Thoracic aorta (tissue), 2 donors: Measurements from ENCODE around the gene SLC9A3. TPM values are rescaled to one million over a fixed set of nuclear protein-coding genes. Genes with fewer than 3 reads are reported as not detected.
A peak's percentile ranks its signal among the peaks of the same experiment; 100 is the strongest.

Source experiments
- ATAC-seq: fragments of 150-250 bp; one replicate; pipeline ENCODE4 v1.8.0; 2017; ENCODE audit warnings: low read depth; ENCODE audit not compliant: insufficient number of reproducible peaks, low FRiP score
- DNase-seq: peaks from one replicate; pipeline ENCODE4 v3.0.0-alpha.2; 2020; ENCODE audit warnings: low spot score
- H3K27ac ChIP-seq, 2 donors: fragments of 200-600 bp; sonication (generic); 1 replicate in 1 of 2; 2 replicates in 1 of 2; pipeline ENCODE4 v1.5.1; 2016; ENCODE audit warnings: mild to moderate bottlenecking in 2 of 2, moderate library complexity in 2 of 2
- H3K27me3 ChIP-seq: fragments of 200-600 bp; sonication (generic); replicated peaks from 2 replicates; pipeline ENCODE4 v1.6.0; 2016; ENCODE audit warnings: mild to moderate bottlenecking; ENCODE audit not compliant: insufficient read depth
- H3K36me3 ChIP-seq: fragments of 200-600 bp; sonication (generic); one replicate; pipeline ENCODE4 v1.5.1; 2016
- H3K4me1 ChIP-seq, 2 donors: fragments of 200-600 bp; sonication (generic); 1 replicate in 1 of 2; 2 replicates in 1 of 2; pipeline versions ENCODE4 v1.5.1 to v1.6.0; 2016; ENCODE audit warnings: low read depth in 2 of 2, mild to moderate bottlenecking in 1 of 2; ENCODE audit not compliant: control insufficient read depth in 1 of 2
- H3K4me3 ChIP-seq: fragments of 200-600 bp; sonication (generic); 2 replicates; pipeline ENCODE4 v1.5.1; 2016; ENCODE audit warnings: mild to moderate bottlenecking
- H3K9me3 ChIP-seq: fragments of 200-600 bp; sonication (generic); 2 replicates; pipeline ENCODE4 v1.5.1; 2016
- total RNA-seq, 2 donors: library from RNA; depleted of rRNA; stranded (reverse); fragments of >200 nt; gene quantifications; one replicate each; pipeline versions ENCODE4 v1.1.0 to v1.2.3, GENCODE V29; 2016
- TF ChIP-seq, protein P1 (sequence below): fragments of 200-600 bp; sonication (generic); IDR thresholded peaks from one replicate; pipeline ENCODE4 v1.5.1; 2019; ENCODE audit warnings: antibody characterized with exemption

Gene SLC9A3
- total RNA-seq, 2 donors from 2014 or later, result 1.6 to 1.8 TPM

DNA sequence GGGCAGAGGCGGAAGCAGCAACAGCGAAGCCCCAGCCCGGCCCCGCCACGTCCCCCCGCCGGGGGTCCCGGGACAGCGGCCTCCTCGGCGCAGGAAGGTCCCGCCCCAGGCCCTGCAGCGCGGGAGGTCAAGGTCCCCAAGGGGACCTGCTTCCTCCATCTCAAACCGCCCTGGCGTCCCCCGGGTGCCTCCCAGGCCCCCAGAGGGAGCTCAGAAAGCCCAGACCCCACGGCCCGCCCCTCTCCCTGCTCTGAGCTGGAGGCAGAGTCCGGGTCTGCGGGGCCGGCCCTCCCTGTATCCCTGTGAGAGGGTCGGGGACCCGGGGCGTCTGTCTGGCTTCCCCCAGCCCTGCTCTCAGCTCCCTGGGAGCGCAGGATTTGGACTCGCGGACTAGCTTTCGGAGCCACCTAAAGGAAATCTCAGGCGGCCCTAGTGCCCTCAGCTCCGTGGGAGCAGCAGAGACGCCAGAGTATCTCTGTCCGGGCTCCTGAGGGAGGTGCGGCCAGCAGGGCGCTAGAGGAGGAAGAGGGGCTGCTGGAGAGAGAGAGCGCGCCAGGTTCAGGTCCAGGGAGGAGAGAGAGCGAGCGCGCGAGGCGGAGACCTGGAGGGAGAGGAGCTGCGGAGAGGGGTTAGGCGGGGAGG lies 50.6 kb downstream of the SLC9A3 start:
- H3K4me1 ChIP-seq, result peaks cover 4 to 27% of the 10 kb centered on the region in 2 donors
- no peaks in the 10 kb centered on the region for H3K27me3 ChIP-seq
- TF ChIP-seq, protein P1, sequence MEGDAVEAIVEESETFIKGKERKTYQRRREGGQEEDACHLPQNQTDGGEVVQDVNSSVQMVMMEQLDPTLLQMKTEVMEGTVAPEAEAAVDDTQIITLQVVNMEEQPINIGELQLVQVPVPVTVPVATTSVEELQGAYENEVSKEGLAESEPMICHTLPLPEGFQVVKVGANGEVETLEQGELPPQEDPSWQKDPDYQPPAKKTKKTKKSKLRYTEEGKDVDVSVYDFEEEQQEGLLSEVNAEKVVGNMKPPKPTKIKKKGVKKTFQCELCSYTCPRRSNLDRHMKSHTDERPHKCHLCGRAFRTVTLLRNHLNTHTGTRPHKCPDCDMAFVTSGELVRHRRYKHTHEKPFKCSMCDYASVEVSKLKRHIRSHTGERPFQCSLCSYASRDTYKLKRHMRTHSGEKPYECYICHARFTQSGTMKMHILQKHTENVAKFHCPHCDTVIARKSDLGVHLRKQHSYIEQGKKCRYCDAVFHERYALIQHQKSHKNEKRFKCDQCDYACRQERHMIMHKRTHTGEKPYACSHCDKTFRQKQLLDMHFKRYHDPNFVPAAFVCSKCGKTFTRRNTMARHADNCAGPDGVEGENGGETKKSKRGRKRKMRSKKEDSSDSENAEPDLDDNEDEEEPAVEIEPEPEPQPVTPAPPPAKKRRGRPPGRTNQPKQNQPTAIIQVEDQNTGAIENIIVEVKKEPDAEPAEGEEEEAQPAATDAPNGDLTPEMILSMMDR, result no peak
- no peaks in the 10 kb centered on the region for H3K36me3 ChIP-seq
- DNase-seq, result no peak
- H3K4me3 ChIP-seq, result peak overlapping the region; percentile 99
- H3K9me3 ChIP-seq, result no peaks in the 10 kb centered on the region
- H3K27ac ChIP-seq, result no peak overlapping the region
- no peak for ATAC-seq

DNA sequence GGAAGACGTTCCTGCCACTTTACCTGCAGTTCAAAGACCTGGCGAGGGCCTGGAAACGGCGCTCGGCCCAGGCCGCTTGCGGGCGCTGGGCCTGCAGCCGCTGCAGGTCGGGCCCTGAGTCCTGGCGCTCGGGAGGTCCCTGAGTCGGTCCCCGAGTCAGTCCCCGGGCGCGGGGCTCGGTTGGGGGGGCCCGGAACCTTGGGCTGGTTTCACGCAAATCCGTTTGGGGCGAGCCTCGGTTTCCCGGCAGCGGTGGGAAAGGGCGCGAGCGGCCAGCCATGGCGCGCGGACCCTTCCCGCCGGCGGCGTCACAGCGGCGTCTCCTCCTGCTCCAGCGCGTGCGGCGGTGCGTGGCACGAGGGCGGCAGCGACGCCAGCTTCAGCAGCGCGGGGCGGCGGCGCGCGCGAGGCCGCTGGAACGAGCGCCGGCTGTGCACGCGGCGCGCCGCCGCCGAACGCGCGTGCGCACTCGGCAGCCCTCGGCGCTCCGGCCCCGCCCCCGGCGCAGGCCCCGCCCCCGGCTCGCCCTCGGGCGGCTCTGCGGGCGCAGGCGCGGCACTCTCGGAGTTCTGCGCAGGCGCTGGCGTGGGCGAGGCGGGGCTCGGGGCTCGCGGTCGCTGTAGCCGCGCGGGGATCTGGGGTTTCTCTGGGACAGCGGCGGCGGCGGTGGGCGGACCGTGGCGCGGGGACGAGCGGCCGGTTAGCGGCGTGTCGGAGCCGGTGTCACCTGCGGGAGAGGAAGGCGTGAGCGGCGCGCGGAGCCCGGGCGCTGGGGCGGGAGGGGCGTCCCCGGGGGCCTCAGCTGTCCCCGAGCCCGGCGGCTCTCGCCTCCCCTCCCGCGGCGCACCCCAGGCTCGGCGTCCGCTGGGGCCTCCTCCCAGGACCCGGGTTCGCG lies 51.3 kb downstream of the SLC9A3 start:
- TF ChIP-seq, protein P1, result no peak
- Histone ChIP-seq H3K4me3 (peak overlapping the region; percentile 99), H3K27me3 (no peaks in the 10 kb centered on the region), H3K4me1 (peaks cover 4 to 27% of the 10 kb centered on the region in 2 donors), H3K36me3 (no peaks in the 10 kb centered on the region), H3K9me3 (no peaks in the 10 kb centered on the region), H3K27ac (peak overlapping the region; percentile 17 to 45)
- ATAC-seq, result peak; percentile 82
- peak; percentile 38 for DNase-seq

DNA sequence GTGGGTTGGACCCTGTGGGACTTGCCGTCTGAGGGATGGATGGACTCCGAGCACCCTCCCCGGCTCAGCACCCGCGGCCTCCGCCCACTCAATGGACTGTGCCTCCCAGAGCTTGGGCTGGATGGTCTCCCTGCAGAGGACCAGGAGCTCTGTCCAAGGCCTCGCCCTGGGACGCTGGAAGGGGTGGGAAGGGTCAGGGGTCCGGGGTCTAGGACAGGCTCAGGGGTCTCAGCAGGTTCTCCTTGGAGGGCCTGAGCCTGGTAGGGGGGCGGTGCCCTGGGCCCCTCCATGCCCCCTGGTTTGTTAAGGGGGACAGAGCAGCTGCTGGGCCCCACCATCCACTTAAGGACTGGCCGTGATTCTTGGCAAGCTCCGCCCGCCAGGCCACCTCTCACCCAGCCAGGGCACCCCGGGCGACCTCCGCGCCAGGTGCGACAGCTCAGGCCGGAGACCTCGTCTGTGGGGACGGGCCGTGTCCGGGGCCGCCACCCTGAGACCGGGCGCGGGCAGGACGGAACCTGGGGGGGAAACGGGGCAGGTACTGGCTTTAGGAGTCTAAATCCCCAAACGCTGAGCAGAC lies 52.1 kb downstream of the SLC9A3 start:
- DNase-seq (no peak), ATAC-seq (no peak)
- TF ChIP-seq, protein P1, result no peak
- Histone ChIP-seq H3K4me1 (peaks cover 4 to 27% of the 10 kb centered on the region in 2 donors), H3K36me3 (no peaks in the 10 kb centered on the region), H3K27ac (peak overlapping the region; percentile 1 to 45), H3K27me3 (no peaks in the 10 kb centered on the region), H3K4me3 (peak overlapping the region; percentile 70), H3K9me3 (no peaks in the 10 kb centered on the region)

DNA sequence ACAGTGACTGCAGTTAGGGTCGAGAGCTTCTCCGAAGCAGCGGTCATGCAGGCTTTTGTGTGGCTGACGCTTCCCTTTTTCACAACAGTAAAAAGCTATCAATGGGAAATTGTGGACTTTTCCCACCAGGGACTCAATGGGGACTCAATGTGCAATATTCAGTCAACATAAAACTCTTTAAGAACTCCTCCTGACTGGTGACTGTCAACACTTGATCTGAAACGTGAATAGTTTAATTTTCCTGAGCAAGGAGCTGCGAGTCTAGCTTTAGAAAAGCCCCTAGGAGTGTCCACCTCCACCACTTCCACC lies 52.5 kb downstream of the SLC9A3 start:
- no peak for DNase-seq
- Histone ChIP-seq H3K27ac (peak overlapping the region in 1 of 2 donors; percentile 45), H3K4me3 (peak overlapping the region; percentile 70)

More for the DNA sequence above, 52.5 kb downstream of the SLC9A3 start:
- Histone ChIP-seq H3K9me3 (no peaks in the 10 kb centered on the region), H3K4me1 (peaks cover 4 to 27% of the 10 kb centered on the region in 2 donors), H3K27me3 (no peaks in the 10 kb centered on the region), H3K36me3 (peaks cover 2% of the 10 kb centered on the region)
- TF ChIP-seq, protein P1, result no peak
- no peak for ATAC-seq
